EL (cell line): ENCODE results near the gene NDUFAF8.

Experiments
- DNase-seq: peaks from one replicate; pipeline ENCODE4 v3.0.0-alpha.2; 2016

Gene NDUFAF8

DNA sequence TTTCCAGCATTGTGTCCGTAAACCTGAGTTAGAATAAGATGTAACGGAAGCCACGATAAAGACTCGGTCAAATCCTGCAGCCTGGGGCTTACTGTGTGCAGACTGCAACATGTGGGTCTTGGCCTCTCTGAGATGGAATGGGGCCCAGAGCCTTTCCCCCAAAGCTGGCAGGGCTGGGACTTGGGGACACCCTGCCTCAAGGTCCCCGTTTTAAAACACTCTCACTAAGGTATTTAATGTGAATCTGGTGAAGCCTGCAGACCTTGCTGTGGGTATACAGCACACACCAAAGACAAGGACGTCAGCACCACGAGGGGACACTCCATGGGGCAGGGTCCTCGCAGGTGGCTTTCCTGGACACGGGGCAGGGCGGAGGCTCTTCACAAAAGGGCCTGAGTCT, 2.1 kb downstream of the NDUFAF8 start:
- DNase-seq = no peak

DNA sequence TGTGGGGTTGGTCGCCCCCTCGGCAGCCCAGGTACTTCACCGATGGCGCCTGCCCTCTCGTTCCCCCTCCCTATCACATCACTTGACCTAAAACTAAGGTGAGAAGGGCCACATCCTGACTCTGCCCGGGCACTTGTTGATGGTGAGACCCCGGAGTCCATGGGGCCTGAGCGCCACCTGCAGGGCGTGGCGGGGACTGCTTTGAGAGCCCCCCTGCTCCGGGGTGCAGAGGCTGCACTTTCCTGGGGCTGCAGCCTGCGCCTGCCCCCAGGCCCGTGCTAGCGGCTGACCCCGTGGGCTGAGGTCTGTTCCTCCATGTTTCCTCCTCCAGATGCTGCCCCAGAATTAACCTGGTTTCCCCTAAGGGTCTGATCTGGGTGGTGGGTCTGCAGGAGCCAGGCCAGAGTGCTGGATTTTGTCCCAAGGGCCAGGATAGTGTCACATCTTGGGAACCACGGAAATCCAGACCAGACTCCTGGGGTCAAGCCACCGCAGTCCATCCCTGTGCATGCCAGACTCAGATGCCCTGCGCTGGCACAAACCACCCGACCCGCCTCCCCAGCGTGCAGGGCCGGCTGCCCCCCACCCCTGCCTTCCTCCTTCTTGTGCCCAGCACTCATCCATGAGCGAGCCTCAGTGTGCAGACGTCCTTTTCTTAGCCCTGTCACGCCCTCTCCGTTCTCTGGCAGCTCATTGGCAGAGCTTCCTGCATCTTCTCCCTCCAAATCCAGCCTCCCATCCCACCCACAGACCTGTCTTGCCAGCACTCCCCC, 2.7 kb downstream of the NDUFAF8 start:
- peak; percentile 44 for DNase-seq

DNA sequence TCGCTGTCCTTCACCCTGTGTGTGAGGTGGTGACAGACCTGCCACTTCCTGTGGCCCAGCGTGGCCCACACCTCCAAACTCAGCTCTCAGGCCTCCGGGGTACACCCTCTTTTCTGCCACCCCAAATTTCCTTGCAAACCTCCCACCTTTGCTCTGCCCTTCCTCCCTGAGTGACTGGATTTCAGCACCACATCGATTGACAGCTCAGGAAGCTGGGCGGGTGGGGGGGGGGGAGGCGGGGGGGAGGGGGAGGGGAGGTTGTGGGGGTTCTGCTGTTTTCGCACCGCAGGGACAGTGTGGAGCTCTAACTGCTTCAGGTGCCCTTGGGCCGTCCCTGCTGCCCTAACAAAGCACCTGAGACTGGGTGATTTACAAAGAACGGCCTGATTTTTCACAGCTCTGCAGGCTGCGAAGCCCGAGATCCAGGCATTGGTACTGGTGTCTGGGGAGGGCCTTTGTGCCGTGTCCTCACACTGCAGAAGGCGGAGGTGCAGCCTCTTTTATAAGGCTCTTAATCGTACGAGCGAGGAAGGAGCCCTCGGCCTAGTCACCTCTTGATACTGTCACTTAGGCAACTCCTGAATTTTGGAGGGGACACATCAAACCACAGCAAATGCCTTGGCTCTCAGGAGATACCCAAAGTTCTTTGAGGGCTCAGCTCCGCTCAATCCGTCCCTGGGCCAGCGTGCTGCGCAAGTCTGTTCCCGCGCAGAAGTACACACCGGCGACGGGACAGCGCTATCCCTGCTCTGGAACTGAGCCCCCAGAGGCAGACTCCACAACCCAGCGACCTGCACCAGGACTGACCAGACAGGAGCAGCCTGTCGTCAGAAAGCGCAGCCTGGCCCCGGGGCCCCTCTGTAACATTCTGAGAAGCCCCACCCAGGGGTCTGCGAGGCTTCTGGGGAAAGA, 3.6 kb downstream of the NDUFAF8 start:
- no peak for DNase-seq

DNA sequence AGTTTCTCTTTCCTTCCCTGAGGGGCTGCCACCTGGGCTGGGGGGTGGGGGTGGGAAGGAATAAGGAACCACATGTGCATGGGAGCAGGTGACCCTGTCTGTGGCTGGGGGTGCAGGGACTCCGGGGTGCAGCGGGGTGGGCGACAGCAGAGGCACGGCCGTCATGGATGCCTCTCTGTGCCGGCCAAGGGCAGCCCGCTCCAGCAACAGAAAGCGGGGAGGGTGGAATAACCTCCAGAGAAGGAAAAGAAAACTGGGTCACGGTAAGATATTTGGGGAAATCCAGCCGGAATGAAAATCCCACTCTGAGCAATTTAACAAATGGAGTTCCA, 4.2 kb downstream of the NDUFAF8 start:
- no peak for DNase-seq

DNA sequence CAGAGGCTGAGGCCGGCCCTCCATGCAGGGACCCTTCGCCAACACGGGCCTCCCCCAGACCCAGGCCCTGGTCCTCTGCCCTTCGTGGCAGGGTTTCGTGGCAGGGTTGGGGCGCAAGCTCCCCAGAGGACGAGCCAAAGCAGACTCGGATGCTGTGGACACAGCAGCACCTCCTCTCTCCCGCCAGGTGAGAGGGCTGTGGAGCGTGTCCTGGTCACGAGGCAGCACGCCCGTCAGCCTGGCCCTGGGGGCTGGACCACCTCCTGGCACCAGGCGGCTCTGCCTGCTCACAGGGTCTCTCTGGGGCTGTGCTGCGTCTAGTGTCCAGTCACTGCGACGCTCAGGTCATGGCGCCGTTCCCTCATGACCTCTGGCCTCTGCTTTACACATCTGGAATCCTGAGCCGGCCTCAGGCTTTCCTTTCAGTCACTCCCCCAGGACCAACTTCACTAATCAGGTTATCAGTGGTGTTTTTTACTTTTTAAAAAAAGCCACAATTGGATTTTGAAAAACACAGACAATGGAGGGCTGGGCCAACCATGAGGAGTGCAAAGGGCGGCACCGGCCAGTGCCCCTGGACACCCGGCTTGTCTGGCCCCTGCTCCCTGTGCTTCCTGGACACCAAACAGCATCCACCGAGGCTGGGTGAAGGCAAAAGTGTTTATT, 5.4 kb downstream of the NDUFAF8 start:
- DNase-seq = no peak

DNA sequence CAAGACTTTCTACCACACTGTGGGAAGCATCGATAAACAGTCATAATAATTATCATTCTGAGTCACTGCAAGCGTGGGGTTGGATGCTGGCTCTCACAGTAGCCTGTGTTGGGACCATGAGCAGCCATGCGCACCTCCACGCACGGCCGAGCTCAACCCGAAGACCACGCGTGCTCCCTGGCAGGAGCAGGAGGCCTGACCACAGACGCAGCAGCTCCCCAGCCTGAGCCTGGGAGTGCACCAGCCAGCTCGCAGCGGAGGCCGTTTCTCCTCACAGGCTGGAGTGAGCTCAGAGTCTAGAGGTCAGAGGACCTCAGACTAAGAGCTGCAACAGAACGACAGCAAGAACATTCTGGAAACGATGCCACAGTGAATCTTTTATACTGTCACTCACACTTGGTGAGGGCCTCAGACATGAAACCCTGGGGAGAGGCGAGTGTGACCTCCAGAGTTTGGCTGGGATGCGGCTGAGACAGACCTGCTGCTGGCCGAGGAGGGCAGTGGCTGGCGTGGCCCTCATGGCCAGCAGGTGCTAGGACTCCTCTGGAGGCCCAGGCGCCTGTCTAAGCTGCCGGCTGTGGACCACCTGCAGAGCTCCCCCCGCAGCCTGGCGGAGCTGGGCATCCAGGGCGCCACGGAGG, 6.0 kb downstream of the NDUFAF8 start:
- no peak for DNase-seq

DNA sequence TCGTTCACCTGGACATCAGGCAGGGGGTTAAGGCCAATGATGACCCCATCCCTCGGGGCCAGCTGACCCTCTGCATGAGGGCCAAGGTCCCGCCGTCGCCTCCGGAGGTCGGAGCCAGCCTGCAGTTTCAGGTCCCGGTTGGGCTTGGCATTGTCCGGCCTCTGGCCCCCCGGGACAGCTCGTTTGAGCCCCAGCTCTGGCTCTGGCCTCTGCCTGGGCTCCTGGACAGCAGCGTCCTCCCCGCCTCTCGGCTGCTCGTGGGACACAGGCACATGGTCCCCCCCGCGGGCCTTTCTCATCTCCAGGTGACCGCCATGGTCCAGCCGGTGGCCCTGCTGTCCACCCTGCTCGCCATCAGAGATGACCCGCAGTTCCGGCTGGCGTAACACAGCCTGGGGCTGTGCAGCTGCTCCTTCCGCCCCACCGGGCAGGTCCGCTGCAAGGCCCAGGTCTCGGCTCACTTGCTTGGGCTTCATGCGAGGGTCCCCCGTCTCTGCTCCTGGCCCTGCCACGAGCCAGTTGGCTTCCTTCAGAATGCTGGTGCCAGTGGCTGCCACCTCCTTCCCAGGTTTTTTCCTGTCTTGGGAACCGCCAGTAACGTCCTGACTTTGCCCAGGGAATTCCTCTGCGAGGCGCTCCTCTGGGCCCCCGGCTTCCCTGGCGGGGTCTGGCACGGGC, 6.7 kb downstream of the NDUFAF8 start:
- DNase-seq = no peak

DNA sequence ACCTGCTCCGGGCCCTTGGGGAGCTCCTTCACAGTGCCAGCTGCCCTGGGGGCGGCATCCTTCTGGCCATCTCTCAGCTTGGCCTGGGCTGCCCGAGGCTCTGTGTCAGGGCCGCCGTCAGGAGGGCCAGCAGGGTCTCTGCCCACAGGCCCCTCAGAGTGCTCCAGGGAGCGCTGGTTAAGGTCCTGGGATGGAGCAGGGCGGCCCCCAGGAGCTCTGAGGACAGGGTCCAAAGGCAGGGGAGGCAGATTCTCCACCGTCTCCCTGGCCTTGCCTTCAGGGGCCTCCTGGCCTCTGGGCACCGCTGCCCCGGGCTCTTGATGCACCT, 7.2 kb downstream of the NDUFAF8 start:
- no peak for DNase-seq

DNA sequence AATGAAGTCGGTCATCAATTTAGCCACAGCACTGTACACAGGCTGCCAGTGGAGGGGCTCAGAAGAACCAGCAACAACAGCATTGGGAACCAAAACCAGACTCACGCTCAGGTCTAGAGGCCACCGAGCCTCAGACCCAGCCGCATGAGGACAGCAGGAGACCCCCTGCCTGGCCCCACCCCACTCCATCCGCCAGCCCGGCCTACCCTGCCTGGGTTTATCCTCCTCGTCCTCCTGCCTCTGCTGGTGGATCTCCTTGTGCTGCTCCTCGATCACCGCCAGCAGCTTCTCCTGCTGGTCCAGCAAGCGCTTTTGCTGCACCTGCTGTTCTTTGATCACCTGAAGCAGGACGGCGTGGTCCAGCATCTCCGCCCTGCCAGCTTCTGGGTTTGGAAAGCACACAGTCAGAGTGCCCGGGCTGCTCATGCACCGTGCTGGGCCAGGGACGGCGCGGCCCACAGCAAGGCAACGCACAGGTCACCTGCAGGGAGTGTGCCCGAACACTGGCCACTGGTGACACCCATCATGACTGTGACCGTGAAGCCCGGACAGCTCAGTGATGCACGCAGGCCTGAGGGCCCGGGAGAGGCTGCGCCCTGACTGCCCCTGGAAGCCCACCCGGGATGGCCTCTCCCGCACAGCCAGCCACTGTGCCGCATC, 7.7 kb downstream of the NDUFAF8 start:
- DNase-seq = no peak

DNA sequence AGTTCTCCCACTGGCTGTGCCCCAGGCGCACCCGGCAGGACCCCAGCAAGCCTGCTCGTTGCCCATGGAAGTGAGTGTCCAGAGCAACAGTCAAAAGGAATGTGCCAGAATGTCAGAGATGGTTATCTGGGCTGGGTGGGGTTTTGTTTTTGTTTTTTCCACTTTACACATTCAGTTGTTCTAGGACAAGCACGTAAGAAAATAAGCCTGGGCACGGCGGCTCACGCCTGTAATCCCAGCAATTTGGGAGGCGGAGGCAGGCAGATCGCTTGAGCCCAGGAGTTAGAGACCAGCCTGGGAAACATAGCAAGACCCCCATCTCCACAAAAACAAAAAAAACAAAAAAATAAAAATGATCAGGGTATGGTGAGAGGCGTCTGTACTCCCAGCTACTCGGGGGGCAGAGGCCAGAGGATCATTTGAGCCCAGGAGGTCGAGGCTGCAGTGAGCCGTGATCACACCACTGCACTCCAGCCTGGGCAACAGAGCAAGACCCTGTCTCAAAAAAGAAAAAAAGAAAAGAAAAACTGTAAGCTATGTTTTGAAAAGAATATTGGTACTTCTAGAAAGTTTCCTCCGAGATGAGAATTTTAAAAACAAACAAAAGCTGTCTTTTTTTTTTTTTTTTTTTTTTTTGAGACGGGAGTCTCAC, 8.3 kb downstream of the NDUFAF8 start:
- no peak for DNase-seq

DNA sequence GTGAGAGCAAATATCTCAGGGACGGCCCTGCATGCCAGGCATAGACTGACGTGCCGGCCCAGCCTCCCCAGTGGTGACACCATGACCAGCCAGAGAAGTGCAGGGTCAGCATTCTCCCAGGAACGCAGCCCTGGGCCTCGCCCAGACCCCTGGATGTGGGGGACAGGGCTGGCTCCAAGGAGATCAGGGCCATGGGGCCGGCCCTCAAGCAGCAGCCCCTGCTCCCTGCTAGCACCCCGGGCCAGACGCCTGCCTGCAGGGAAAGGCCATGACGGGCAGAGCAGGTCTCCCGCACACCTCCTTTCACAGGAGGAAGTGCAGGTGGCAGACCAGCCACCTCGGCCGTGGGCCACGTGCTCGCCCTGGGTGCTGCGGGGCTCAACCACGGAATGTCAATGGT, 9.5 kb downstream of the NDUFAF8 start:
- DNase-seq = no peak

DNA sequence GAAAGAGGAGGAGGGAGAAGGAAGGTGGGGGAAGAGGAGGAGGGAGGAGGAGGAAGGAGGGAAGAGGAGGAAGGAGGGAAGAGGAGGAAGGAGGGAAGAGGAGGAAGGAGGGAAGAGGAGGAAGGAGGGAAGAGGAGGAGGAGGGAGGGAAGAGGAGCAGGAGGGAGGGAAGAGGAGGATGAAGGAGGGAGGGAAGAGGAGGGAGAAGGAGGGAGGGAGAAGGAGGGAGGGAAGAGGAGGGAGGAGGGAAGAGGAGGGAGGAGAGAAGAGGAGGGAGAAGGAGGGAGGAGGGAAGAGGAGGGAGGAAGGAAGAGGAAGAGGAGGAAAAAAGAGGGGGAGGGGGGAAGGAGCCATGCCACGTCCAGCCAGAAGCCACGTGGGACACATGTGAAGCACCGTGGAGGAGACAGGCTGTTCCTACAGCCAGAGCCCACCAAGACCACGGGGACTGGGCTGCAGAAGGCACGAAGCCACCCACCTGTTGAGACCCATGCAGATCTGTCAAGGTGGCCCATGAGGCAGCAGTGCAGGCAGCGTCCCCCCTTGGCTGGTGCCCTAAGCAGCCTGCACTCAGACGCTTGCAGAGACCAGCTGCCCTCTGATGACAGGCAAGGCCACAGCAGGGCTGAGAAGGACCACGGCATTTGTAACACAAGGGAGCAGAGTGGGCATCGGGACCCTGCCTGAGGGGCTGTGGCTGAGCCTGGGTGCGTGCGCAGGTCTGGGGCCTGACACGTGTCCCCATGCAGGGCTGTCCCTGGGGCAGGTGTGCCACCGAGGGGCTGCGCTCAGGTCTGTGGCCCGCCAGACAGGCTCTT, 10.3 kb downstream of the NDUFAF8 start:
- peak; percentile 39 for DNase-seq

DNA sequence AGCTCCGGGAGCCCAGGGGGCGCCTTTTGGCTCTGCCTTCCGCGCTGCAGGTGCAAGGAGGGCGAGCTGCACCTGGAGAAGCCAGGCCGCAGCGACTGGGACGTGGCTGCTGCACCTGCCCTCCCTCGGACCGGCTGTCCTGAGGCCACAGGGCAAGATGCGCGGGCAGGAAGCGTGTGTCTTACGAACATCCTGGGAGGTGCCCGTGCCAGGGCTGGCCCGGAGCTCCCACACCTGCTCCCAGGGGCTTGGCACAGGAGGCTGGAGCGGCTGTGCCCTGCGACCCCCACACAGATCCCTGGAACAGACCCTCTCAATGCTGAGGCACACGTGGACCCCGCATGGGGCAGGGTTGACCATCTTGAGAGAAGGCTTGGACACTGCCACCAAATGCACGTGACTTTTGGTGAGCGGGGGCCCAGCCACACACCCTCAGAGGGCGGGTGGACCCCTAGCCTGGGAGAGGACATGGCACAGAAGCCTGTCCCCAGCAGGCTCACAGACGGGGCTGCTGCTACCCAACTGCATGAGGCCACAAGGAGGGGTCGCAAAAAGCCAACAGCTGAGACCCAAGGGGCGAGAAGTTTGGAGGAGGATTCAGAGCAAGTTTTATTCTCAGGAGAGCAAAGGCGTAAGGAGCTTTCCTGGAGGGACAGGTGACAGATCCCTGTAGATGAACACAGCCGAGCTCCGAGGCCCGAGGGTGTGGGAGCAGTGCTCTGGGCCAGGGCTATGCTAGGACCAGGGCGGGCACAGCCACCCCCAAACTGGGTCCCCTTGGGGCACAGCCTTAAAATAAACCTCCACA, 11.4 kb downstream of the NDUFAF8 start:
- DNase-seq = no peak

DNA sequence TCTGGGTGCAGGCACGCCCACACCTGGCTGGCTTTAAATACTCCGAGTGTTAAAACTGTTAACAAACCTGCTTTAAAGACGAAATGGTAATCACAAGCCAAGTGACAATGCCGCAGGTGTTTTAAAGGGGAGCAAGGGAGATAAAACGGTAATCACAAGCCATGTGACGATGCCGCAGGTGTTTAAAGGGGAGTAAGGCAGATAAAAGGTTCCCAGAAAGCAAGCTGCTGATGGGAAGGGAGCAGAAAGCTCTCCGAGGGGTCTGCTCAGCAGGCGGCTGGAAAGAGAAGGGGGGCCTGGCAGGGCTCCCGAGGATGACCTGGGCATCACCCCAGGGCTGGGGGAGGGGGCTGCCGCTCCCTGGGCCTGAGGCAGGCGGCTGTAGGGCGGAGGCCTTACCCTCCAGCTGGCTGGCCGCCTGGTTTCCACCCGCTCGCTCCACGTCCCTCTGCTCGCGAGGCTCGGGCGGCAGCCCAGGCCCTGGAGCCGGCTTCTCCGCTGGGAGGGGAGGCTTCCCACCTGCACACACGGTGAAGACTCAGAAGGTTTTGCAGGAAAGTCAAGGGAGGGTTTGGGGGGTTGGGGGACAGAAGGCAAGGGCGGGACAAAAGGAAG, 12.1 kb downstream of the NDUFAF8 start:
- DNase-seq = no peak

DNA sequence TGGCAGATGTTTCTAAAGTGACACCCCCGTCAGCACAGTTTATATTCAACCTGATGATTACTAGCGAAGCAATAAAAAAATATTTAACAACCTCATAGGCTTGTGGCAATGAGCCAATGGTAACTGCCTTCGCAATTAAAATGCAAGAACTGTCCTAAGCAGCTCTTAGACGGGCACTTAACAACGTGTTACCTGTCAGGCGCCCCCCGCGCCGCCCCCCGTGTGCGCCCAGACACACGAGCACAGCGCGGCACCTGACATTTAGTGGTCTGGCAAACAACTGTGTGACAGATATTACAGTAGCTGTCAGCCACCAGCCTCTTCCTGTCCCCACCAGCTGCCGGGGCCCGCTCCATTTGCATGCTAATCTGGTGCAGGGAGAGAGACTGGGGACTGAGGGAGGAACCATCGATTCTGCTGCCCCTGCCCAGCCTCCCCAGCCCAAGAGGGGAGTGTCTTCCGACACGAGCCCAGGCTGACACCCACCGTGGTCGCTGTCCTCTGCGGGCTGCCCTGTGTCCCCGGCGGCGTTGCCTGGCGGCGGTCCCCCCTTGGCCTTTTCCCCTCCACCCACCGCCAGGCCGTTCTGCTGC, 12.7 kb downstream of the NDUFAF8 start:
- no peak for DNase-seq

DNA sequence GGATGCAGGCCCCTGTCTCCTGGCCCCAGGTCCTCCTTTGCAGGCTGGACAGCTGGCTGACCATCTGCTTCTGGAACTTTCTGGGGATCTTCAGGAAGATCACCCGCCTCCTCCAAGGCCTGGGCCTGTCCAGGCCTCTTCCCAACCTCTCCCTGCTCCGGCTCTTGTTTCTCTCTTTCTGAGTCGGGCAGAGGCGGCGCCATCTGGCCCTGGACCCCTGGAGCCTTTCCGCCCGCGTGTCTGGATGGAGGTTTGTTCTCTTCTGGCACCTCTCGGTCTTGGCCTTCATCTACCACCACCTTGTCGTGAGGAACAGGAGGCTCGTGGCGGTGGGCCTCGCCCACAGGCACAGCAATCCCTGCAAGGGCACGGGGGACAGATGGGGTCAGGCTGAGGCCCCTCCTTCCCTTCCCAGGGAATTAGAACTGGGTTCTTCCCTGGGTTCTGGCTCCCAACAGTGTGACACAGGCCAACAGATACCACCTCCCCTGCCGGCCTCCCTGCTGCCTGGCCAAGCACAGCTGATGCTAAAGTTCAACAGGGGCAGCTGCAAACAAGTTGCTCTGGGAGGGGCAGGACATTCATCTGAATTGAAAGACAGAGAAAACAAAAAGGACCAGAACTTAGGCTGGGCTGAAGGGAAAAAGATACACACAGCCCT, 13.3 kb downstream of the NDUFAF8 start:
- no peak for DNase-seq

DNA sequence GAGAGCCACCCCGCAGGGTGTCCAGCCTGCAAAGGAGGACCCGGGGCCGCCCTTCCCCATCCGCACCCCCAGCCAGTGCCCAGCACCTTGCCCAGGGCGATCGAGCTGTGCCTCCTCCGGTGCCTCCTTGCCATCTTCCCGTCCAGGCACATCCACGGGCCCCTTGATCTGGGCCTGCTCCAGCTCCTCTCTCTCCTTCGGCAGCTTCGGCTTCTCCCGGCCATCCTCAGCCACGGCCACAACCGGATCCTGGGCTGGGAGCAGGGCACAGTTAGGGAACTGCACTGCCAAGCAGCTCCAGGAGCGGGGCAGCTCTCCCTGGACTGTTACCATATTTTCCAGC, 13.8 kb downstream of the NDUFAF8 start:
- no peak for DNase-seq

DNA sequence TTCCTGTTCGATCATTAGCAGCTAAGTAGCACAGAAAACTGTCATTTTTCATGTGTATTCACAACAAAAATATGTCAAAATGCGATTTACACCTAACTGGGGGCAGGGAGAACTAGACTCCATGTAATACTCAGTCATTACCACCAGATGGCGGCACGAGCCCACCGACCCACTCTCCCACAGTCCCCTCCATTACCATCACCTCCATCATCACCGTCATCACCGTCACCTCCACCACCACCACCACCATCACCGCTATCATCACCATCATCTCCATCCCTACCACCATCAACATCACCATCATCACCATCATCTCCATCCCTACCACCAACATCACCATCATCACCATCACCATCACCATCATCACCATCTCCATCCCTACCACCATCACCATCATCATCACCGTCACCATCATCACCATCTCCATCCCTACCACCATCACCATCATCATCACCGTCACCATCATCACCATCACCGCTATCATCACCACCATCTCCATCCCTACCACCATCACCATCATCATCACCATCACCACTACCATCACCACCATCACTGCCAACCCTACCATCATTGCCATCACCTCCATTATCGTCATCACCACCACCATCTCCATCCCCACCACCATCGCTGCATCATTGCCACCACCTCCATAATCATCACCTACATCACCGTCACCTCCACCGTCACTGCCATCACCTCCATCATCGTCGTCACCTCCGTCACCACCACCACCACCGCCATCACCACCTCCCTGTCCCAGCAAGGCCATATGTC, 14.4 kb downstream of the NDUFAF8 start:
- peak; percentile 38 for DNase-seq
